GM18907 (cell line): Measurements from ENCODE around the gene FEM1B.

ENCODE experiments used
- ATAC-seq: cut with Tn5 transposase; IDR thresholded peaks from one replicate; pipeline ENCODE4 v1.9.1; 2021; ENCODE audit warnings: mild to moderate bottlenecking, moderate library complexity; ENCODE audit not compliant: unreplicated experiment

FEM1B gene

DNA sequence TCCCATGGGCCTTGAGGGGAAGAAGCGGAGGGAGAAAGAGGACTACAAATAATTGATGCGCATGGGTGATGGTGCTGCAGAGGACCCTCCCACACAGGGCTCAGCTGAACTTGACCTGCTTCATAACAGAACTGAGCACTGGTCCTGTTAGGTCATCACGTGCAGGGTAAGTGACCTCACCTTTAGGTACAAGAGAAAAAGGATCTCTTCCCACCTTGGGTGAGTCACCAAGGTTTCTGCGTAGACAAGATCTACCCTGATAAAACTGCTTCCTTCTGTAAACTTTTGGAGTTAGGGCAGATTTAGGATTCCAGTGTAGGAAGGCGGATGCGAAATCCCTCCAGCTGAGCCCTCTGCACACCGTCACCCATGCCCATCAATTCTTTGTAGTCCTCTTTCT is 67.1 kb downstream of the FEM1B start:
- no peak for ATAC-seq
